NT2/D1 (cell line): ENCODE data around the gene NR3C2.

ENCODE experiments used
- DNase-seq: peaks from one replicate; pipeline ENCODE4 v3.0.0-alpha.2; 2011; ENCODE audit warnings: low read depth, low spot score
- H3K27me3 ChIP-seq: 2 replicates; pipeline ENCODE4 v1.6.0; 2011; ENCODE audit warnings: mild to moderate bottlenecking; ENCODE audit not compliant: insufficient read length, insufficient read depth
- H3K36me3 ChIP-seq: 2 replicates; pipeline ENCODE4 v1.6.1; 2011; ENCODE audit warnings: mild to moderate bottlenecking, low read length, mixed read lengths; ENCODE audit not compliant: insufficient read depth, insufficient read length
- H3K4me1 ChIP-seq: 2 replicates; pipeline ENCODE4 v1.5.1; 2011; ENCODE audit not compliant: insufficient read depth, insufficient read length
- H3K4me3 ChIP-seq: 2 replicates; pipeline ENCODE4 v1.5.1; 2011; ENCODE audit warnings: low read depth; ENCODE audit not compliant: insufficient read length
- H3K9ac ChIP-seq: 2 replicates; pipeline ENCODE4 v1.6.0; 2011; ENCODE audit warnings: low read depth; ENCODE audit not compliant: insufficient read length
- H3K9me3 ChIP-seq: 2 replicates; pipeline ENCODE4 v1.5.1; 2011; ENCODE audit warnings: mild to moderate bottlenecking, low read length; ENCODE audit not compliant: insufficient read depth
- SUZ12 ChIP-seq: IDR thresholded peaks from 2 replicates; pipeline ENCODE4 v1.6.1; 2011; ENCODE audit not compliant: insufficient read length, insufficient read depth; ENCODE audit errors: extremely low read depth
- YY1 ChIP-seq: IDR thresholded peaks from 2 replicates; pipeline ENCODE4 v1.6.1; 2011; ENCODE audit not compliant: insufficient read length, insufficient read depth
- ZNF274 ChIP-seq: IDR thresholded peaks from 2 replicates; pipeline ENCODE4 v1.6.1; 2011; ENCODE audit warnings: mild to moderate bottlenecking, low read depth, low read length

The NR3C2 gene

DNA sequence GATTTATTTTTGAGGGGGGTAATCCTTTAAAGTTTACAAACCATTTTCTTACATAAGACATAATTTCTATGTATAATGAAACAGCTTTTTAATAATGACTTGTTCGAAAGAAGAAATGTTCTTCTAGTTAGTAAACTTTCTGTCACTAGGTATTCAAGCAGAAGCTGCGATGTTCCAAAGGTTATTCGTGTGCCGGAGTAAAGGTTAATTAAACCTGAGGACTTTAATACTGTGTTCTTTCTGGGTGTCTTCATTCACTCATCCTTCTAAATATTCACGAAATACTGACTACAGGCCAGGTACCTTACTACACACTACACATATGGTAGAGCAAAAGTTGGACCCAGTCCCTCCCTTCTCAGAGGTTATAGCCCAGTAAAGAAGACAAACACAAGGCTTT is 96.7 kb downstream of the NR3C2 start:
- no peak overlapping the region for H3K9ac ChIP-seq
- no peak overlapping the region for H3K4me3 ChIP-seq
- H3K9me3 ChIP-seq = no peaks in the 10 kb centered on the region
- H3K27me3 ChIP-seq = no peaks in the 10 kb centered on the region
- no peak for DNase-seq
- no peaks in the 10 kb centered on the region for H3K36me3 ChIP-seq
- TF ChIP-seq YY1 (no peak), SUZ12 (no peak), ZNF274 (no peak)
- no peaks in the 10 kb centered on the region for H3K4me1 ChIP-seq

DNA sequence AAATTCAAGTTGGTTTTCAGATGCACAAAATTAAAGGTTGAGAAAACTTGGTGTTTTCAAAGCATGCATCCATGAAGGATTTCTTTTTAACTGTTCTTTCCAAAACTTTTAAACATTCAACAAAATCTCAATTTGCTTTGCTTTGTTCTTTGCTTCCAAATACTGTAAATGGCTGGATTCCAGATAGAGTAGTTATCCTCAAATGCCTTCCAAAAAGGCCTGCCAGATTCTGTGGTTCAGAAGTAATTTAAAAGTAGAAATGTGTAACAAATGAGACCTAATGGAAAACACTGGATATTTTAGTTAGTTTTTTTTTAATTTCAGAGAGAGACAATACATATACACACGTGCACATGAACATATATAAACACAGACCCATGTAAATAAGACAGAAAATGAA is 97.3 kb downstream of the NR3C2 start:
- H3K36me3 ChIP-seq = no peaks in the 10 kb centered on the region
- H3K4me1 ChIP-seq = no peaks in the 10 kb centered on the region
- TF ChIP-seq YY1 (no peak), ZNF274 (no peak), SUZ12 (no peak)
- H3K4me3 ChIP-seq = no peak overlapping the region
- DNase-seq = no peak
- no peak overlapping the region for H3K9ac ChIP-seq
- H3K9me3 ChIP-seq = no peaks in the 10 kb centered on the region
- no peaks in the 10 kb centered on the region for H3K27me3 ChIP-seq

DNA sequence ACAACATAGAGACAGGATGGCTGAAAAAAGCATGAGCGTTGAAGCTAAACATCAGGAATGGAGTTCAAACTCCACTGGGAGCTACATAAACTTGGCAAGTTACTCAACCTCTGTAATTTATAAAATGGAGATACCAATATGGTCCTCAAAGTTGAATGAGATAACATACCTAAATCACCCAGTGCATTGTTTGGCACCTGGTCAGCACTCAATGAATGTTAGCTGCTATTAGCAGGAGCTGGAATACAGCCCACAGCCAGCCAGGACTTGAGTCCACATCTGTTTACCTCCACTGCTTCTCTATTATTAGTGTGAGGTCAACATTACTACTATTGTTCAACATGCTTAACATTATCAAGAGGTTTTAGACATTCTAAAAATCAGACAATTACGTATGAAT is 97.9 kb downstream of the NR3C2 start:
- Histone ChIP-seq H3K4me3 (no peak overlapping the region), H3K27me3 (no peaks in the 10 kb centered on the region), H3K9me3 (no peaks in the 10 kb centered on the region), H3K9ac (no peak overlapping the region), H3K4me1 (no peaks in the 10 kb centered on the region), H3K36me3 (no peaks in the 10 kb centered on the region)
- TF ChIP-seq YY1 = no peak
- TF ChIP-seq ZNF274 = no peak
- TF ChIP-seq SUZ12 = no peak
- no peak for DNase-seq

DNA sequence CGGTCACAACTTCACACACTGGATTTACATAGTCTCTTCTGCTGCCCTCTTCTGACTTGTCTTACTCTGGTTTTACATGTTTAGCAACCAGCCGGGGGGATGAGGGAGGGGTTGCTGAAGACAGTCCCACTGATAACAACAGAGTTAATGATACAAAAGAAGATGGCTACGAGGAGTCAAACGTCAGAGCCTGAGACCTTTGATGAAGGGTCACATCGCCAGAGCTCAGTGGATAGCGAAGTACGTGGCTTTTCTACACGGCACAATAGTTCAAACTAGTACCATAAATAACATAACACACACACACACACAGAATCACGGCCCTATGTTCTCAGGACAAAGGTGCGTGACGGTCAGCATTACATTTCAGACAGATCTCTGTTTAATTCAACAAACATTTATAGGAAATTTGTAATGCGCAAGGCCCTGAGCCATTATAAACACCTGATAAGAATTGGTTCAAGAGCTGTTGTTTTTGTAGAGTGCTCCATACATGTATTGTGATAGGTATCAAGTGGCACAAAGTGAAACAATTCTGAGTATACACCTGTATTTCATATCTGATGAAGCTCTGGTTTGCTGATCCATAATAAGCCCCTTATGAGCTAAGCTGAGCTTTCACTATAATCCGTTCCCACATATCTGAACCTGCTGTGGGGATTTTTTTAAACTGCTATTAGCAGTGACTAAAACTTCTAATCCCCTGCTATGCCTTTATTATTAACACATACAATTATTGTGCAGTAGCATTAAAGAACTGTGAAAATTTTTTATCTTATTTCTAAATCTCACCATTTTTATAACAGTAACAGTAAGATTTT is 100.0 kb downstream of the NR3C2 start:
- DNase-seq = no peak
- TF ChIP-seq YY1 = no peak
- Histone ChIP-seq H3K36me3 (no peaks in the 10 kb centered on the region), H3K4me1 (no peaks in the 10 kb centered on the region), H3K4me3 (no peak overlapping the region), H3K9ac (no peak overlapping the region), H3K9me3 (no peaks in the 10 kb centered on the region), H3K27me3 (no peaks in the 10 kb centered on the region)

DNA sequence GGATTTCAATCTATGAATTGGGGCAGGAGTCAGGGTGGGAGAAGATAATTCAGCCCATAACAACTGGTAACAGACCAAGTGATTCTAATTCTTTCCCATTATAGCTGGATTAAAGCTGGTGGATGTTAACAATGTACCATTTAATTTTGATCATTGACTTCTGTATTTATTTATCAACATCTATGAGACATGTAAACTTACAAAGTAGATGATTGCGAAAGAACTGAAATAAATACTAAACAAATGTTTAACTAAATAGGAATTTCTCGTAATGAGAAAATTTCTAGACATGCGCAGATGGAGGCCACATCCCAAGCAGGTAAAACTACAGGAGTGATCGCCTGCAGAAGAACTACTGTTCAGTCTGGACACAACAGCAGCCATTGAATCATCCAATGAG is 107.1 kb downstream of the NR3C2 start:
- Histone ChIP-seq H3K36me3 (no peaks in the 10 kb centered on the region), H3K9ac (no peak overlapping the region), H3K27me3 (no peaks in the 10 kb centered on the region), H3K9me3 (no peaks in the 10 kb centered on the region), H3K4me3 (no peak overlapping the region), H3K4me1 (no peaks in the 10 kb centered on the region)
- TF ChIP-seq SUZ12 = no peak
- no peak for TF ChIP-seq YY1
- no peak for TF ChIP-seq ZNF274
- DNase-seq = no peak

DNA sequence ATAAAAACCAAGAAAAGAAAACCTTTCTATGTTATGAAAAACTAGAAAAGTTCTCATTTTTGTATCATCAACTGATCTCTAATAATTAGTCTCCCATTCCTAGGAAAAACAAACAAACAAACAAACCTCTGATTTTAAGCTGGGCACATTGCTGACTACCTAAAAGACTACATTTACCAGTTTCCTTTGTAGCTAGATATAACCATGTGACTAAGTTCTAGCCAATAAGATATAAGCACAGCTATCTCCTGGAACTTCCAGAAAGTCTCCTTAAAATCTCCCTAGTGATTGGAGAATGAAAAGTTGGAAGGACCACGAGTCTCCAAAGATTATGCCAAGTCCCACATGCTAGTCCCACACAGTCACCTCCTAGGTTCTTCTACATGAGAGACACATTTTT is 108.9 kb downstream of the NR3C2 start:
- H3K4me1 ChIP-seq = no peaks in the 10 kb centered on the region
- no peaks in the 10 kb centered on the region for H3K36me3 ChIP-seq
- H3K9ac ChIP-seq = no peak overlapping the region
- no peak for TF ChIP-seq SUZ12
- no peak for TF ChIP-seq YY1
- TF ChIP-seq ZNF274 = no peak
- DNase-seq = no peak
- H3K4me3 ChIP-seq = no peak overlapping the region
- no peaks in the 10 kb centered on the region for H3K27me3 ChIP-seq
- H3K9me3 ChIP-seq = no peaks in the 10 kb centered on the region

DNA sequence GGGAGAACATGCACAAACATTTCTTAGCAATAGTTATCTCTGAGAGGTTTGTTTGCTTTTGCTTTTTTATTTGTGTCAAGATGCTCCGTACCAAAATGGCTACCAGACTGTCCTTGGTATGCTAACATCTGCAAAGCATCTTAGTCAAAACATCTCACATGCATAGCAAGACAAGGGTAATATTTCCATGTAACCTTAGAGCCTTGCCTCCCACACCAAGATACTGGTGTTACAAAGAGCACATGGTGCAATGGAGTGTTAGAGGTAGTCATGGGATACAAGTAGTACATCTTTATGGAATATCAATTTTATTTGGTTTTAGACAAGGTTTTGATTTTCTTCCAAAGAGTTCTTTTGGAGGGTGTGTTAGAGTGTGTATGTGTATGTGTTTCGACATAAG is 109.7 kb downstream of the NR3C2 start:
- no peak for DNase-seq
- Histone ChIP-seq H3K27me3 (no peaks in the 10 kb centered on the region), H3K4me3 (no peak overlapping the region), H3K4me1 (no peaks in the 10 kb centered on the region), H3K36me3 (no peaks in the 10 kb centered on the region), H3K9ac (no peak overlapping the region), H3K9me3 (no peaks in the 10 kb centered on the region)
- TF ChIP-seq YY1 = no peak

DNA sequence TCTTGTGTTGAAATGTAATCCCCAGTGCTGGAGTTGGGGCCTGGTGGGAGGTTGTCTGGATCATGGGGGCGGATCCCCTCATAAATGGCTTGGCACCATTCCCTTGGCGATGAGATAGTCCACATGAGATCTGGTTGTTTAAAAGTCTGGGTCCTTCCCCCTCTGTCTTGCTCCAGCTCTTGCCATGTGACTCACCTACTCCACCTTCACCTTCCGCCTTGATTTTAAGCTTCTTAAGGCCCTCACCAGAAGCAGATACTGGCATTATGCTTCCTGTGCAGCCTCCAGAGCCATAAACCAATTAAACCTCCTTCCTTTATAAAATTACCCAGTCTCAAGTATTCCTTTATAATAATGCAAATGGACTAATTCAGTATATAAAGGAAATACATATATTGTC is 111.5 kb downstream of the NR3C2 start:
- Histone ChIP-seq H3K4me1 (no peaks in the 10 kb centered on the region), H3K36me3 (no peaks in the 10 kb centered on the region), H3K9me3 (no peaks in the 10 kb centered on the region), H3K4me3 (no peak overlapping the region), H3K9ac (no peak overlapping the region), H3K27me3 (no peaks in the 10 kb centered on the region)
- DNase-seq = no peak
- no peak for TF ChIP-seq YY1
- TF ChIP-seq SUZ12 = no peak
